Stimulated activated CD4-positive, alpha-beta T cell treated with anti-CD3 and anti-CD28 coated beads, Interleukin-4, amount 100 ng/mL, for 4 hours (primary cell): ENCODE measurements around the gene ATG2B.

ENCODE experiments used
- DNase-seq, 2 experiments: peaks; one replicate each; pipeline ENCODE4 v3.0.0-alpha.2; 2020

ATG2B gene

GRCh38 chr14:96362965-96363750, at the start of gene ATG2B, which contains the start of gene GSKIP:
TSS of gene ATG2B (minus strand) at chr14:96363341. CDS start at chr14:96362976, 365 bp downstream.
TSS of gene GSKIP (plus strand) at chr14:96363526. CDS start at chr14:96382248, 18,722 bp downstream.
- DNase-seq: peak; percentile 96 to 98

GRCh38 chr14:96410119-96410518, 47.0 kb upstream of the ATG2B start:
- DNase-seq: no peak

GRCh38 chr14:96409701-96410100, 46.6 kb upstream of the ATG2B start:
- DNase-seq: no peak

GRCh38 chr14:96408608-96409007, 45.5 kb upstream of the ATG2B start:
- no peak for DNase-seq

- no peak for DNase-seq
Observed at GRCh38 chr14:96407935-96408570, 44.9 kb upstream of the ATG2B start.

GRCh38 chr14:96405677-96406076, 42.5 kb upstream of the ATG2B start:
- no peak for DNase-seq

- DNase-seq: no peak
Observed at GRCh38 chr14:96403409-96403808, 40.3 kb upstream of the ATG2B start.

GRCh38 chr14:96400495-96400894, 37.4 kb upstream of the ATG2B start:
- DNase-seq: no peak

- no peak for DNase-seq
Observed at GRCh38 chr14:96399405-96399804, 36.3 kb upstream of the ATG2B start.

GRCh38 chr14:96398921-96399320, 35.8 kb upstream of the ATG2B start:
- DNase-seq: no peak

- DNase-seq: no peak
Observed at GRCh38 chr14:96398432-96398831, 35.3 kb upstream of the ATG2B start.

GRCh38 chr14:96394047-96394815, 31.1 kb upstream of the ATG2B start:
- no peak for DNase-seq

GRCh38 chr14:96393071-96393691, 30.0 kb upstream of the ATG2B start:
- no peak for DNase-seq

- DNase-seq: peak; percentile 99 to 100
Observed at GRCh38 chr14:96391293-96392118, 28.4 kb upstream of the ATG2B start.

GRCh38 chr14:96390965-96391292, 27.8 kb upstream of the ATG2B start:
- no peak for DNase-seq

GRCh38 chr14:96385385-96385784, 22.2 kb upstream of the ATG2B start:
- DNase-seq: no peak

GRCh38 chr14:96384740-96385139, 21.6 kb upstream of the ATG2B start:
- no peak for DNase-seq

- no peak for DNase-seq
Observed at GRCh38 chr14:96384053-96384452, 20.9 kb upstream of the ATG2B start.

GRCh38 chr14:96383445-96383844, 20.3 kb upstream of the ATG2B start:
- no peak for DNase-seq

GRCh38 chr14:96380735-96381134, 17.6 kb upstream of the ATG2B start:
- no peak for DNase-seq

- no peak for DNase-seq
Observed at GRCh38 chr14:96376093-96376492, 13.0 kb upstream of the ATG2B start.

GRCh38 chr14:96373538-96373937, 10.4 kb upstream of the ATG2B start:
- DNase-seq: no peak
